ENCODE measurements around the gene OR4C45.

GRCh38 chr11:50032574-50032973 is at the start of gene OR4C45:
- no peak for TF ChIP-seq CTCF (IDR thresholded peaks at IDR 0.05)
- TF ChIP-seq POLR2A (IDR thresholded peaks at IDR 0.05), result no peak
- no peak for TF ChIP-seq EP300 (IDR thresholded peaks at IDR 0.05)

All from stomach (tissue), 4 donors.